Suprapubic skin (tissue), 4 donors: ENCODE results near the gene FOXK1. TPM values are rescaled to one million over a fixed set of nuclear protein-coding genes. Genes with fewer than 3 reads are reported as not detected.

Experiments
- DNase-seq, 2 donors: peaks; one replicate each; pipeline ENCODE4 v3.0.0-alpha.2; 2019; ENCODE audit warnings: low spot score in 2 of 2
- H3K27ac ChIP-seq: fragments of 200-600 bp; sonication (generic); one replicate; pipeline ENCODE4 v1.5.1; 2019
- H3K27me3 ChIP-seq: fragments of 200-600 bp; sonication (generic); one replicate; pipeline ENCODE4 v1.5.1; 2019
- H3K36me3 ChIP-seq: fragments of 200-600 bp; sonication (generic); one replicate; pipeline ENCODE4 v1.5.1; 2019
- H3K4me1 ChIP-seq: fragments of 200-600 bp; sonication (generic); one replicate; pipeline ENCODE4 v1.5.1; 2019
- H3K4me3 ChIP-seq: fragments of 200-600 bp; sonication (generic); one replicate; pipeline ENCODE4 v1.5.1; 2019; ENCODE audit warnings: mild to moderate bottlenecking
- H3K9me3 ChIP-seq: fragments of 200-600 bp; sonication (generic); one replicate; pipeline ENCODE4 v1.5.1; 2019
- CTCF ChIP-seq, 2 donors: fragments of 200-600 bp in 1 of 2; fragments of 450-650 bp in 1 of 2; sonication (generic) in 1 of 2; IDR thresholded peaks; one replicate each; pipeline ENCODE4 v1.5.1; 2016 to 2019; ENCODE audit warnings: antibody characterized with exemption in 2 of 2, mild to moderate bottlenecking in 1 of 2, moderate library complexity in 1 of 2
- EP300 ChIP-seq: sonication (generic); formaldehyde crosslinking; IDR thresholded peaks from one replicate; pipeline ENCODE4 v1.6.1; 2017; ENCODE audit warnings: antibody characterized with exemption
- POLR2A ChIP-seq, 2 donors: fragments of 450-650 bp; IDR thresholded peaks; one replicate each; pipeline ENCODE4 v1.6.1; 2017; ENCODE audit warnings: antibody characterized with exemption in 2 of 2, mild to moderate bottlenecking in 2 of 2, moderate library complexity in 2 of 2
- POLR2AphosphoS5 ChIP-seq, 3 donors: sonication (generic); formaldehyde crosslinking; IDR thresholded peaks; one replicate each; pipeline ENCODE4 v1.6.1; 2017; ENCODE audit warnings: antibody characterized with exemption in 3 of 3
- WGBS: methylation state at CpG from one replicate; pipeline ENCODE4 v1.1.5; 2018; 5-methylcytosine and 5-hydroxymethylcytosine counted together
- total RNA-seq, 4 donors: library from RNA; depleted of rRNA; stranded (reverse); fragments of >200 nt; gene quantifications; one replicate each; pipeline ENCODE4 v1.1.0, GENCODE V29; 2016

Gene FOXK1
- total RNA-seq, 4 donors from 2014 or later: 37.5 to 68.5 (median 46.6) TPM

- DNase-seq: peak; percentile 66 to 76
- no peak overlapping the region for H3K27ac ChIP-seq
- TF ChIP-seq POLR2AphosphoS5 (IDR thresholded peaks at IDR 0.05) (no peak), EP300 (no peak), CTCF (IDR thresholded peaks at IDR 0.05) (no peak), POLR2A (IDR thresholded peaks at IDR 0.05) (no peak)
- H3K4me3 ChIP-seq: peak overlapping the region; percentile 25
- H3K36me3 ChIP-seq: no peaks in the 10 kb centered on the region
- H3K9me3 ChIP-seq: no peaks in the 10 kb centered on the region
- WGBS: 81% methylated on average over 37 of the region's 38 CpGs
- peaks cover 11% of the 10 kb centered on the region for H3K27me3 ChIP-seq
- peaks cover 3% of the 10 kb centered on the region for H3K4me1 ChIP-seq
Measured at GRCh38 chr7:4809091-4809591, 127.0 kb downstream of the FOXK1 start.

- no peak overlapping the region for H3K27ac ChIP-seq
- peak overlapping the region; percentile 25 for H3K4me3 ChIP-seq
- TF ChIP-seq POLR2AphosphoS5 (IDR thresholded peaks at IDR 0.05): no peak
- no peak for TF ChIP-seq EP300
- no peak for TF ChIP-seq POLR2A (IDR thresholded peaks at IDR 0.05)
- no peak for TF ChIP-seq CTCF (IDR thresholded peaks at IDR 0.05)
- H3K27me3 ChIP-seq: peaks cover 11% of the 10 kb centered on the region
- peaks cover 3% of the 10 kb centered on the region for H3K4me1 ChIP-seq
- no peaks in the 10 kb centered on the region for H3K36me3 ChIP-seq
- no peaks in the 10 kb centered on the region for H3K9me3 ChIP-seq
- WGBS: 86% methylated on average over 14 of the region's 14 CpGs
- DNase-seq: no peak
Measured at GRCh38 chr7:4809666-4810065, 127.6 kb downstream of the FOXK1 start.

- no peak for DNase-seq
- no peak overlapping the region for H3K27ac ChIP-seq
- H3K4me1 ChIP-seq: no peaks in the 10 kb centered on the region
- peaks cover 15% of the 10 kb centered on the region for H3K27me3 ChIP-seq
- WGBS: 48% methylated on average over 6 of the region's 14 CpGs
- no peaks in the 10 kb centered on the region for H3K36me3 ChIP-seq
- H3K4me3 ChIP-seq: no peak overlapping the region
- H3K9me3 ChIP-seq: no peaks in the 10 kb centered on the region
- TF ChIP-seq POLR2AphosphoS5 (IDR thresholded peaks at IDR 0.05) (no peak), EP300 (no peak), CTCF (IDR thresholded peaks at IDR 0.05) (no peak)
Measured at GRCh38 chr7:4814433-4814832, 132.3 kb downstream of the FOXK1 start.

DNA sequence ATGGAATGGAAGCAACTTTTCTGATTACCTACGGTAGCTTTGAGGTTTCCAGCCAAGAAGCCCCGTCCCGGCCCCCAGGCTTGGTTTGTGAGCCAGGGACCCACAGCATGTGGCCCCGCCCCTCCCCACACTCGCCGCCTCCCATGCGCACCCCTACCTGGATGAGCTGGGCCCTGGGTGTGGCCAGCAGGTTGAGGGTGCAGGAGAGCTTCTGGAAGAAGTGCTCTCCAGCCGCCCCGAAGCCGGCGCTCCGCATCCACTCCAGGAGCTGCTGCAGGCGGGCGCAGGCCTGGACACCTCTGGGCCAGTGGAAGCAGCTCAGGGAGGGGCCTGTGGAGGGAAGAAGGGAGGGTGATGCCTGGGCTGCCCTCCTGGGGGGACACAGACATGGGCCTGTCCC, 133.0 kb downstream of the FOXK1 start:
- DNase-seq: no peak
- TF ChIP-seq POLR2A (IDR thresholded peaks at IDR 0.05) (no peak), CTCF (IDR thresholded peaks at IDR 0.05) (no peak), EP300 (no peak), POLR2AphosphoS5 (IDR thresholded peaks at IDR 0.05) (no peak)
- H3K4me1 ChIP-seq: peaks cover 3% of the 10 kb centered on the region
- 80% methylated on average over 3 of the region's 14 CpGs for WGBS
- H3K4me3 ChIP-seq: no peak overlapping the region
- no peaks in the 10 kb centered on the region for H3K9me3 ChIP-seq
- peaks cover 15% of the 10 kb centered on the region for H3K27me3 ChIP-seq
- H3K36me3 ChIP-seq: no peaks in the 10 kb centered on the region
- H3K27ac ChIP-seq: no peak overlapping the region

- H3K9me3 ChIP-seq: no peaks in the 10 kb centered on the region
- 88% methylated on average over 23 of the region's 38 CpGs for WGBS
Measured at GRCh38 chr7:4815609-4816418, 133.7 kb downstream of the FOXK1 start.

More at GRCh38 chr7:4815609-4816418, 133.7 kb downstream of the FOXK1 start:
- H3K36me3 ChIP-seq: no peaks in the 10 kb centered on the region
- TF ChIP-seq POLR2AphosphoS5 (IDR thresholded peaks at IDR 0.05): no peak
- no peak for TF ChIP-seq CTCF (IDR thresholded peaks at IDR 0.05)
- TF ChIP-seq EP300: no peak
- TF ChIP-seq POLR2A (IDR thresholded peaks at IDR 0.05): no peak
- H3K4me1 ChIP-seq: peaks cover 4% of the 10 kb centered on the region
- H3K27me3 ChIP-seq: peaks cover 15% of the 10 kb centered on the region
- no peak for DNase-seq
- no peak overlapping the region for H3K4me3 ChIP-seq
- H3K27ac ChIP-seq: no peak overlapping the region
